ENCODE measurements around the gene NAA10.

NAA10 gene

DNA sequence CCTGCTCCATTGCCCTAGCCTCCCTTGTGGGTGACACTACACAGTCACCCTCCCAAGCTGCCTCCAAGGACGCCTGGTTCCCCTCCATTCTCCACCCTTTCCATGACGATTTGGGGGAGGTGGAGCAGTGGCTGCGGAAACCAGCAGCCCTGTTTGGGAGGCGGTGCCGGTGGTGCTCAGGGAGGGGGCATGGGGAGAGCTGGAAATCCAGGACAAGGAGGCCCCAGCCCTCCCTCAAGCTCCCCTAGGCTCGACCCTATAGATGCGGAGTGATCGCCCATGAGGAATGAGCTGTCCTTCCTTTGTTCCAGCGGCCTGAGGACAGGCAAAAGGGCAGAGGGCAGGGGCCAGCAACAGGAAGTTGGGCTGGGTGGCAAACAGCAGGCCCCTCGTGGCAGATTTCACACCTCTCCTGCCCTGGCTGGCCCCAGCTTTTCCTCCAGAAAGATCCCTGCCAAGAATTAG, 13.2 kb upstream of the NAA10 start:
- no peak for DNase-seq

GRCh38 chrX:153947009-153947769, 12.4 kb upstream of the NAA10 start:
- peak; percentile 76 to 83 for DNase-seq

DNA sequence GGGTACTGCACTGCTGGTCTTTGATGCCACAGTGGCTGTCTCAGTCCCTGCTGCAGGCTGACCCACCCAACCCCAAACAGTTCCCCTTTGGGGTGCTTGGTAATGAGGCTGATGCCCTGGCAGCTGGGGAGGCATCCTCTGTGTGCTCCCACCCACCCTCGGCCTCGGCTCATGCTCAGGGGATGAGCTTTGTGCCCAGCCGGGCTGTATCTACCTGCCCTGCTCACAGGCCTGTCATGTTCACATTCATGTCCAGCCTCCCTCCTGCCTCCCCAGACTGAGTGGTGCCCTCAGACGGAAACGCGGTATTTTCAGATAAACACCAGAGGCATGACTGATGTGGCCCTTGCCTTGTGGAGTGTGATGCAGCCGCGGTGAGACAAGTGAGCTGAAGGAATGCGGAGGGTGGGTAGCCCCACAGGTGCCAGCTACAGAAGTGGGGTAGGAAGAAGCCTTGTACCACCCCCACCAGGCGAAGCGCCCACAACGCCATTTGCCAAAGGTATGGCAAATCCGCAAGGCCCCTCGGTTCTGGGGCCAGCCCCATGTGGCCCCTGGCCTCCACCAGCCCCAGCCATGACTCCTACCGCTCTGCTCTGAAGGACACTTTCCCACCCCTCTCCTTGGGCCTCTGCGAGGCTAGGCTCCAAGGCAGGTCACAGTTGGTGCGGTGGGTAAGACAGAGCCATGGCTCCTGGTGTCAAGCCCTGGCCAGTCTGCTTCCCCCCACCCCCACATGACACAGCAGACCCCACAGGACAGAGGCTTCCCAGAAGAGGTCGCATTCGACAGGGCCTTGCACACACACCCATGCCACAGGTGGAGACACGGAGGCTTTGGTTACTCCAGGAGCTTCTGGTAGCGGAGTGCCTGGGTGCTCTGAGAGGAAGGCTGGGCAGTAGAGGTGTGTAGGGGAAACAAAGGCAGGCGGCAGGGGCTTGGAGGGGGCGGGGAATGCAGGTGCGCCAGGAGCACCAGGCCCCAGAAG, 11.4 kb upstream of the NAA10 start:
- no peak for DNase-seq

GRCh38 chrX:153944800-153945150, 9.9 kb upstream of the NAA10 start:
- no peak for DNase-seq

DNA sequence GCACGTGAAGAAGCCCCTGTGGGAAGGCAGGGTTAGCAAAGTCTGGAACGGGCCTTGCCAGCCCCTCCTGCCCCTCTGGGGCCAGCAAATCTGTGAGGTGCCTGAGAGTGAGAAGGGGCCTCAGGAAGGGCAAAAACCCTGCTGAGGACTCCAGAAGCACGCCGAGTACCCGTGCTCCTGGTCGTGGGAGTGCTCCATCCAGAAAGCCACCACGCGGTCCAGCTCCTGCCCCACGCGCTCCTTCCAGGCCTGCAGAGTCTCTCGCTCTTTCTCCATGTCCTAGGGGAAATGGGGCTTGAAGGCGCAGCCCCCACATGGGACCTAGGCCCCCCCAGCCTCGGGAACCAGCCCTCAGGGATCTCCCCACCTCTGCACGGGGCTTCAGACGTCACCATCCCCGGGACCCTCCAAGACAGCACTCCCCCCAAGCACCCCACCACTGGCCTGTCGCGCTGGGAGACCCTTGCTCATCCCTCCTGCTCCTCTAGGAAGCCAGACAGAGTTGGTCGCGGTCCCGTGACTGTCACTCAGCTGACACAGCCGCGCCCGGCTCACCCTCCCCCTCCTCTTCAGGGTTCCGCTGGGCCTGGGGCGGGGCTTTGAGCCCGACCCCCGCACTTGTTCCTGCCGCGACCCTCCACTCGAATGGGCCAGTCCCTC, 9.4 kb upstream of the NAA10 start, which contains the start of gene RENBP:
Gene RENBP, minus strand, starts transcription at position 504 of the 660 bp plus-strand sequence. Its CDS starts 33 bp downstream, at position 471.
- DNase-seq: peak; percentile 43 to 51

GRCh38 chrX:153941336-153942252, 6.8 kb upstream of the NAA10 start:
- no peak for DNase-seq

DNA sequence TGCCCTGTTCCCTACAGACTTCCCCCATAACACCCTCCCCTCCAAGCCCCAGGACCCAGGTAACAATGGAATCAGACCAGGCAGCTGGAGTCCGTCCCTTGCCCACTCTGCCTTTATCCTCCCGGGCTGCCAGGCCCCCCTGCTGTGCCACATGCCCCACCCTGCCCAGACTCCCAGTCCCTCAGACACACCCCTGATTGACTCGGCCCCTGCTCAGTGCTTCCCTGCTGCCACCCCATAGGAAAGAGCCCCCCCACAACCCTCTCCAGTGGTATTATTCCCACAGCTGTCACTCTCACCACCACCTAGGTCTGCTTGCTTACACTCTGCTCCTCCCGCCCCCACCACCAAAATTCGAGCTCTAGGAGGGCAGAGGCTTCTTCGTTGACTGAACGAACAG, 4.7 kb upstream of the NAA10 start:
- DNase-seq: no peak

DNA sequence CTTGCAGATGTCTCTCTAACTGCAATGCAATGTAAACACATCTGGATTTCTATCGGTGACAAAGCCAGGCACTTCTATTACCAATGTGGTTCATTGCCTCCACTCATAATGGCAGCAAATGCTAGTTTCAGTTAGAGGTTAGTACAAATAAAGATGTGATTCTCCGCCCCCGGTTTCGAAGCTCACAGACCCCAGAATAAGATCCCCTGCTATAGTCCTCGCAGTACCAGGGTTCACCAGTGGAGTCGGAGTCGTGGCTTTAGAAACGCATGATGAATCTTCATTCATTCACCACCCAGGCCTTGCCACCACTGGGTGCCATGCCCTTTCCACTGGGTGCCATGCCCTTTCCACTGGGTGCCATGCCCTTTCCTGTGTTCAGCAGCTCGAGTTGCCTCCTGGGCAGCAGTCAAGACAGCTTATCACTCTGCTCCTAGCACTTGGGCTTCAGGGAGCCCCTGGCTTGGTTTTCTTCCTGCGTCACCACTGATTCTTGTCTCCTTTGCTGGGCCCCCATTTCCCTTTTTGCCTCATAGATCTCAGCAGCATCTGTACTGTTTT, 3.5 kb upstream of the NAA10 start:
- no peak for DNase-seq

DNA sequence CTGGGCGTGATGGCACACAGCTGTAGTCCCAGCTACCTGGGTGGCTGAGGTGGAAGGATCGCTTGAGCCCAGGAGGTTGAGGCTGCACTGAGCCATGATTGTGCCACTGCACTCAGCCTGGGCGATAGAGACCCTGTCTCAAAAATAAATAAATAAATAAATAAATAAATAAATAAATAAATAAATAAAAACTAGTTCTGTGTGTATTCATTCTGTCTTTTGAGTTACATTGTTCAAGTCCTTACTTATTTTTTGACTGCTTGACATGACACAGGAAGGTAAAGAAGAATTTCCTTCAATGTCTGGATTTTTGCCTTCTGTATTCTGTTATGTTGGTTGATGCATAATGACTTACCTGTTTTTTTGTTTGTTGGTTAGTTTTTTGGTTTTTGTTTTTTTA, 2.2 kb upstream of the NAA10 start:
- no peak for DNase-seq

- no peak for DNase-seq
These were observed 552 bp upstream of the NAA10 start for GRCh38 chrX:153935326-153935851.

DNA sequence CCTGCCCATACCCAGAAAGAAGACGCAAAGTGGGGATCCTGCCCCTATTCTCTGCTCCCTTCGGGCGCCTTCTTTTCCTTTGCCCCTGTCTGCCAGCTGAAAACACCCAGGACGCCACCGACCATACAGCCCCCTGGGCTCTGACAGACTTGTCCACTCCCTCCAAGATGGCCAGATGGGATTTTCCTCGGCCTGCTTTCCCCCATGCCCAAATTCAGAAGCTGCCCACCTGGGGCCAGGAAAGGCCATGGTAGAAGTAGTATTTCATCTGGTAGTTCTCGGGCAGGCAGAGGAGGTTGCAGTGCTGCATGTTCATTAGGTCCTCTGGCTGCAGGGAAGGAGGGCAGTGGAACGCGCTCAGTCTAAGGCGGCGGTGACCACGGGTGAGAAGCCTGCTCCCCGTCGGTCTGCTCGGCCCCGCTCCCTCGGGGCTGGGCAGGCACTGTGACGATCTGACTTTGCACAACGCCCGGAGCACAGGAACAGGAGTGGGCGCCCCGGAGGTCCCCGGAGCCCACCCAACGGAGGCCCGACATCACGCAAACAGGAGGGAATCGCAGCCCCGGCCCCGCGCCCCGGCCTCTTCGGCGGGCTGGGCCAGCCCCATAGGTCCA, 582 bp downstream of the NAA10 start:
- no peak for DNase-seq

GRCh38 chrX:153933748-153934147, 1.1 kb downstream of the NAA10 start:
- DNase-seq: no peak

DNA sequence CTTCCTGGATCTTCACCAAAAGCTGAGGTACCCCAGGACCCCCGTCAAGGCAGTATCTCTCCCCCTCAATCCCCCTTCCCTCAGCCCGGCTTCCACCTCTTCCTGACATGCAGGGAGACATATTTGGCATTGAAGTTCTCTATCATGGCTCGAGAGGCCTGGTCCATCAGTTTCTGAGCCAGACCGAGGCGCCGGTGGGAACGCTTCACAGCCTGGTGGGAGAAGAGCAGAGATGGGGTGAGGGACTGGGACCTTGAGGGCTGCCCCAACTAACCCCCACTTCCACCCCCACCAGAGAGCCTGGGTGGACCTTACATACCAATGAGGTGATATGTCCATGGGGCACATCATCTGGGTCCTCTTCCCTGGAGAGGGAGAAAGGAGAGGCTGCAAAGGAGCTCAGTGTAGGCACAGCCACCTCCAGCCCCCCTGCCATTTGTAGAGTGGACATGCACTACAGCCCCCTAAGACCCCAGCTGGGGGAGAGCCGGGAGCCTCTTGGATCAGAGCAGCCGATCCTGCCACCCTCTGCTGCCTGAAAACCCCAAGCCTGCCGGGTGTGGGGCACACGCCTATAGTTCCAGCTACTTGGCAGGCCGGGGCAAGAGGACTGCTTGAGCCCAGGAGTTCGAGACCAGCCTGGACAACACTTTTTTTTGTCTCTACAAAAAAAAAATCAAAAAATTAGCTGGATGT, 2.5 kb downstream of the NAA10 start:
- DNase-seq: no peak

DNA sequence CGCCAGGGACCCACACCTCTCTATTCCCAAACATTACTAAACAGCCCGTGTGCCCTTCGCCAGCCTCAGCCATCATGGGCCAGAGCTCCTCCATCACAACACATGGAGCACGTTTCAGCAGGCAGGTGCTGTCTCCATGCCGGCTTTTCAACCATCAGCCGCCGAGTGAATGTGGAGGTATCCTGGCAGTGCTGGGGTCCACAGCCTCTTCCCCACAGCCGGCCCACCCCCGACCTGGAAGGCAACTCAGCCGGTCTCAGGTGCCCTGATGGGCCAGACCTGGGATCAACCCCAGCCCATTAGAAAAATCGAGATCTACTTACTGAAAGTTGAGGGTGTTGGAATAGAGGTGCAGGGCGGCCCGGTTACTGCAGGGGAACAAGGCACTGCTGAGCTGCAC, 3.1 kb downstream of the NAA10 start:
- DNase-seq: no peak

DNA sequence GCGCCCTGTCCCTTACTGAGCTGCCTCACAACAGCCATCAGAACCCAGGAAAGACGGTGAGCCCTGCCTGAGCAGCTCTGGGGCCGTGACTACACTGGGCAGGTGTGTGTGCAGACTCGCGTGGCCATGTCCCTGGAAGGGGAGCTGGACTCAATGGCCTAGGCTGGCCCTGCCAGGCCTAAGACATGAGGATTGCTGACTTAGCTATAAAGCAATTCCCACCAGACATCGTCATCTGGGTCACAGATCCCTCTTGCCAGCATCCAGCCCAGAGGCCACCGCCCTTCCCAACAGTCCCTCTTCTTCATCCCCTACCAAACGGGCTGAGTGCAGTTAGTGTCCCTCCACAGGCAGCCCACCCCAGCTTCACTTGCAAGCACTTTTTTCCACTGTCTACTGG, 3.7 kb downstream of the NAA10 start:
- DNase-seq: no peak

- no peak for DNase-seq
These were observed 4.6 kb downstream of the NAA10 start for GRCh38 chrX:153930011-153930910.

DNA sequence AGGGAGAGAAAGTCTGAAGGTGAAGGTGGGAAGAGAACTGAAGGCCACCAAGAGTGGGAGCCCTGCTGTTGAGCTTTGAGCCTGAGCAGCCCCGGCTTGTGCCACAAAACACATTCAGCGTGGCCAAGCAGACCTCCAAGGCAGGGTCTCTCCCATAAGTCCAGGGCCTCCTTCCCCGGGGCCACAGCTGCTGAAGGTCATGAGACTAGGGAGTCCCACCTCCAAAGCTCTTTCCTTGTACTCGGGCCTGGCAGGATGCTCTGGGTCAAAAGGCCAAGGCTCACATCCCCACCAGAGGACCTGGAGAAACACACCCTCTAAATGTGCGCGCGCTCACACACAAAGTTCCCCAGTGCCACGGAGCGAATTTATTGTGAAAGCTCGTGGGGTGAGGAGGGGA, 5.3 kb downstream of the NAA10 start:
- no peak for DNase-seq

- DNase-seq: peak in 1 of 2 experiments; percentile 20
These were observed 6.0 kb downstream of the NAA10 start for GRCh38 chrX:153928846-153929245.
